Esophagus (tissue), 2 donors: Measurements from ENCODE around the gene TANGO6. TPM values are rescaled to one million over a fixed set of nuclear protein-coding genes. Genes with fewer than 3 reads are reported as not detected.

ENCODE experiments used
- H3K27ac ChIP-seq, 2 donors: one replicate each; pipeline ENCODE4 v1.5.1; 2013; ENCODE audit warnings: low read depth in 2 of 2, mild to moderate bottlenecking in 2 of 2, inconsistent platforms in 1 of 2, low read length in 1 of 2, moderate library complexity in 1 of 2
- H3K27me3 ChIP-seq, 2 donors: one replicate each; pipeline ENCODE4 v1.6.1; 2013; ENCODE audit warnings: low read length in 2 of 2, control low read depth in 1 of 2, mild to moderate bottlenecking in 1 of 2; ENCODE audit not compliant: insufficient read depth in 2 of 2, control insufficient read depth in 1 of 2
- H3K36me3 ChIP-seq, 2 donors: one replicate each; pipeline ENCODE4 v1.6.1; 2013; ENCODE audit warnings: low read length in 1 of 2; ENCODE audit not compliant: control insufficient read depth in 2 of 2, insufficient read depth in 2 of 2
- H3K4me1 ChIP-seq, 2 donors: one replicate each; pipeline ENCODE4 v1.6.1; 2013; ENCODE audit warnings: low read length in 1 of 2; ENCODE audit not compliant: control insufficient read depth in 2 of 2, insufficient read depth in 2 of 2
- H3K4me3 ChIP-seq, 2 donors: one replicate each; pipeline ENCODE4 v1.5.1; 2013; ENCODE audit warnings: low read length in 2 of 2, mild to moderate bottlenecking in 2 of 2, low read depth in 1 of 2, moderate library complexity in 1 of 2
- H3K9me3 ChIP-seq, 2 donors: one replicate each; pipeline ENCODE4 v1.6.1; 2013; ENCODE audit warnings: mild to moderate bottlenecking in 2 of 2, low read depth in 1 of 2, low read length in 1 of 2, moderate library complexity in 1 of 2; ENCODE audit not compliant: control insufficient read depth in 2 of 2, insufficient read depth in 1 of 2
- WGBS, 2 donors: extraction: QIAGEN DNeasy Blood & Tissue Kit; methylation state at CpG; one replicate each; pipeline ENCODE4 v1.1.7; 2013; 5-methylcytosine and 5-hydroxymethylcytosine counted together
- polyA plus RNA-seq, 2 donors: library from polyadenylated mRNA; stranded (reverse); fragments of 200-250 nt; gene quantifications; one replicate each; pipeline ENCODE4 v1.2.3, GENCODE V29; 2013
- donor health status: healthy with polysubstance abuse.
- donor health status: Bipolar disorder and iron deficiency.

The TANGO6 gene
- polyA plus RNA-seq, 2 donors, result 2.2 to 4.8 TPM

- Histone ChIP-seq H3K27me3 (no peaks in the 10 kb centered on the region), H3K4me1 (no peaks in the 10 kb centered on the region), H3K4me3 (no peak overlapping the region), H3K36me3 (peaks cover 2 to 7% of the 10 kb centered on the region in 2 donors), H3K27ac (no peak overlapping the region), H3K9me3 (no peaks in the 10 kb centered on the region)
- WGBS, 2 donors, result 62 to 63% methylated on average over 2 of the region's 2 CpGs
These were observed 78.3 kb downstream of the TANGO6 start for GRCh38 chr16:68921637-68922036.

GRCh38 chr16:68923116-68923515, 79.8 kb downstream of the TANGO6 start:
- Histone ChIP-seq H3K27ac (peak overlapping the region in 1 of 2 donors; percentile 59), H3K36me3 (peaks cover 7 to 9% of the 10 kb centered on the region in 2 donors), H3K4me1 (no peaks in the 10 kb centered on the region), H3K27me3 (no peaks in the 10 kb centered on the region), H3K9me3 (no peaks in the 10 kb centered on the region), H3K4me3 (no peak overlapping the region)
- WGBS, 2 donors, result 93% methylated on average over 12 of the region's 12 CpGs

GRCh38 chr16:68927018-68927417, 83.7 kb downstream of the TANGO6 start:
- H3K27ac ChIP-seq, result no peak overlapping the region
- H3K36me3 ChIP-seq, result peaks cover 3 to 7% of the 10 kb centered on the region in 2 donors
- no peaks in the 10 kb centered on the region for H3K27me3 ChIP-seq
- no peaks in the 10 kb centered on the region for H3K9me3 ChIP-seq
- 71 to 94% methylated on average over 3 of the region's 3 CpGs for WGBS, 2 donors
- no peak overlapping the region for H3K4me3 ChIP-seq
- no peaks in the 10 kb centered on the region for H3K4me1 ChIP-seq

- Histone ChIP-seq H3K27ac (no peak overlapping the region), H3K27me3 (no peaks in the 10 kb centered on the region), H3K4me1 (no peaks in the 10 kb centered on the region), H3K36me3 (peaks cover 3 to 10% of the 10 kb centered on the region in 2 donors), H3K4me3 (no peak overlapping the region), H3K9me3 (no peaks in the 10 kb centered on the region)
- 92 to 96% methylated on average over 3 of the region's 3 CpGs for WGBS, 2 donors
These were observed 87.9 kb downstream of the TANGO6 start for GRCh38 chr16:68931196-68931595.

- Histone ChIP-seq H3K4me1 (peaks cover 0 to 2% of the 10 kb centered on the region in 2 donors), H3K9me3 (no peaks in the 10 kb centered on the region)
- 93 to 98% methylated on average over 3 of the region's 3 CpGs for WGBS, 2 donors
These were observed 91.1 kb downstream of the TANGO6 start for GRCh38 chr16:68934402-68934801.

GRCh38 chr16:68935008-68935407, 91.7 kb downstream of the TANGO6 start:
- Histone ChIP-seq H3K4me3 (no peak overlapping the region), H3K9me3 (no peaks in the 10 kb centered on the region), H3K27me3 (no peaks in the 10 kb centered on the region), H3K36me3 (peaks cover 0 to 4% of the 10 kb centered on the region in 2 donors), H3K4me1 (peaks cover 0 to 2% of the 10 kb centered on the region in 2 donors), H3K27ac (peak overlapping the region in 1 of 2 donors; percentile 16)

More at GRCh38 chr16:68934402-68934801, 91.1 kb downstream of the TANGO6 start:
- H3K36me3 ChIP-seq, result peaks cover 0 to 4% of the 10 kb centered on the region in 2 donors
- H3K4me3 ChIP-seq, result no peak overlapping the region
- H3K27me3 ChIP-seq, result no peaks in the 10 kb centered on the region
- H3K27ac ChIP-seq, result no peak overlapping the region

- 43 to 65% methylated on average over 2 of the region's 2 CpGs for WGBS, 2 donors
- H3K4me1 ChIP-seq, result peaks cover 0 to 2% of the 10 kb centered on the region in 2 donors
- peak overlapping the region; percentile 4 to 39 for H3K27ac ChIP-seq
- H3K36me3 ChIP-seq, result peaks cover 0 to 4% of the 10 kb centered on the region in 2 donors
- no peak overlapping the region for H3K4me3 ChIP-seq
- no peaks in the 10 kb centered on the region for H3K9me3 ChIP-seq
- H3K27me3 ChIP-seq, result no peaks in the 10 kb centered on the region
These were observed 93.7 kb downstream of the TANGO6 start for GRCh38 chr16:68936736-68937631.

- 88 to 89% methylated on average over 3 of the region's 3 CpGs for WGBS, 2 donors
- H3K4me3 ChIP-seq, result no peak overlapping the region
These were observed 96.5 kb downstream of the TANGO6 start for GRCh38 chr16:68939692-68940320.

GRCh38 chr16:68940816-68941215, 97.5 kb downstream of the TANGO6 start:
- H3K4me3 ChIP-seq, result no peak overlapping the region
- 89 to 93% methylated on average over 2 of the region's 2 CpGs for WGBS, 2 donors

More at GRCh38 chr16:68939692-68940320, 96.5 kb downstream of the TANGO6 start:
- H3K4me1 ChIP-seq, result peaks cover 0 to 2% of the 10 kb centered on the region in 2 donors
- peaks cover 0 to 2% of the 10 kb centered on the region in 2 donors for H3K9me3 ChIP-seq
- no peaks in the 10 kb centered on the region for H3K27me3 ChIP-seq
- peaks cover 0 to 4% of the 10 kb centered on the region in 2 donors for H3K36me3 ChIP-seq
- H3K27ac ChIP-seq, result no peak overlapping the region

More at GRCh38 chr16:68940816-68941215, 97.5 kb downstream of the TANGO6 start:
- Histone ChIP-seq H3K9me3 (peaks cover 0 to 2% of the 10 kb centered on the region in 2 donors), H3K36me3 (peaks cover 0 to 4% of the 10 kb centered on the region in 2 donors), H3K4me1 (peaks cover 0 to 2% of the 10 kb centered on the region in 2 donors), H3K27me3 (no peaks in the 10 kb centered on the region), H3K27ac (no peak overlapping the region)
